Measurements from ENCODE around the gene ARHGEF40.
A peak's percentile ranks its signal among the peaks of the same experiment; 100 is the strongest.

ARHGEF40 gene

GRCh38 chr14:21081521-21082142 lies 11.5 kb downstream of the ARHGEF40 start:
- DNase-seq (ENCODE audit: low read depth in 1 of 2, low spot score in 1 of 2) = no peak

GRCh38 chr14:21083565-21084325 lies 13.6 kb downstream of the ARHGEF40 start:
- DNase-seq (ENCODE audit: low read depth in 1 of 2, low spot score in 1 of 2) = no peak

- DNase-seq (ENCODE audit: low read depth in 1 of 2, low spot score in 1 of 2) = no peak
Observed at GRCh38 chr14:21084396-21084795, 14.3 kb downstream of the ARHGEF40 start.

GRCh38 chr14:21084998-21085853 lies 15.1 kb downstream of the ARHGEF40 start:
- DNase-seq (ENCODE audit: low read depth in 1 of 2, low spot score in 1 of 2) = no peak

GRCh38 chr14:21086908-21087293 lies 16.8 kb downstream of the ARHGEF40 start:
- DNase-seq (ENCODE audit: low read depth in 1 of 2, low spot score in 1 of 2) = no peak

- peak in 1 of 2 donors; percentile 57 for DNase-seq (ENCODE audit: low read depth in 1 of 2, low spot score in 1 of 2)
Observed at GRCh38 chr14:21087294-21088091, 17.4 kb downstream of the ARHGEF40 start.

GRCh38 chr14:21088687-21089086 lies 18.6 kb downstream of the ARHGEF40 start:
- DNase-seq (ENCODE audit: low read depth in 1 of 2, low spot score in 1 of 2) = no peak

- no peak for DNase-seq (ENCODE audit: low read depth in 1 of 2, low spot score in 1 of 2)
Observed at GRCh38 chr14:21089271-21089670, 19.2 kb downstream of the ARHGEF40 start.

GRCh38 chr14:21089877-21090193 lies 19.7 kb downstream of the ARHGEF40 start:
- DNase-seq (ENCODE audit: low read depth in 1 of 2, low spot score in 1 of 2) = no peak

GRCh38 chr14:21090194-21090939 lies 20.3 kb downstream of the ARHGEF40 start:
- DNase-seq (ENCODE audit: low read depth in 1 of 2, low spot score in 1 of 2) = no peak

- DNase-seq (ENCODE audit: low read depth in 1 of 2, low spot score in 1 of 2) = no peak
Observed at GRCh38 chr14:21090940-21091663, 21.0 kb downstream of the ARHGEF40 start.

- DNase-seq (ENCODE audit: low read depth in 1 of 2, low spot score in 1 of 2) = no peak
Observed at GRCh38 chr14:21091821-21092272, 21.7 kb downstream of the ARHGEF40 start.

- peak; percentile 85 to 91 for DNase-seq (ENCODE audit: low read depth in 1 of 2, low spot score in 1 of 2)
Observed at GRCh38 chr14:21092273-21093011, 22.3 kb downstream of the ARHGEF40 start.

- DNase-seq (ENCODE audit: low read depth in 1 of 2, low spot score in 1 of 2) = no peak
Observed at GRCh38 chr14:21093018-21093417, 22.9 kb downstream of the ARHGEF40 start.

- DNase-seq (ENCODE audit: low read depth in 1 of 2, low spot score in 1 of 2) = no peak
Observed at GRCh38 chr14:21093769-21094681, 23.9 kb downstream of the ARHGEF40 start.

- no peak for DNase-seq (ENCODE audit: low read depth in 1 of 2, low spot score in 1 of 2)
Observed at GRCh38 chr14:21095430-21096205, 25.5 kb downstream of the ARHGEF40 start.

- no peak for DNase-seq (ENCODE audit: low read depth in 1 of 2, low spot score in 1 of 2)
Observed at GRCh38 chr14:21096438-21096837, 26.3 kb downstream of the ARHGEF40 start.
